ENCODE data around the gene ACOX3.

ACOX3 gene

GRCh38 chr4:8463811-8464210 lies 23.3 kb upstream of the ACOX3 start:
- no peak for TF ChIP-seq ZNF518A (tag by site-specific recombination; conservative IDR thresholded peaks at IDR 0.05; ENCODE audit: low read depth)
- TF ChIP-seq ZBTB48 (tag by site-specific recombination; IDR thresholded peaks at IDR 0.05), result no peak
- no peak for TF ChIP-seq ZNF155 (tag by site-specific recombination; IDR thresholded peaks at IDR 0.05)
- no peak for TF ChIP-seq ZNF433 (tag by site-specific recombination; IDR thresholded peaks at IDR 0.05; ENCODE audit: low read depth)
- no peak for TF ChIP-seq ZNF10 (tag by site-specific recombination; IDR thresholded peaks at IDR 0.05)
- TF ChIP-seq ZNF785 (tag by site-specific recombination; IDR thresholded peaks at IDR 0.05), result no peak
- TF ChIP-seq ZNF211 (tag by site-specific recombination; IDR thresholded peaks at IDR 0.05; ENCODE audit: low read depth), result no peak
- no peak for TF ChIP-seq ZNF561 (tag by site-specific recombination; IDR thresholded peaks at IDR 0.05; ENCODE audit: borderline replicate concordance)
- no peak for TF ChIP-seq ZNF776 (tag by site-specific recombination; IDR thresholded peaks at IDR 0.05; ENCODE audit: borderline replicate concordance)
- no peak for TF ChIP-seq ZNF350 (tag by site-specific recombination; IDR thresholded peaks at IDR 0.05)
- no peak for TF ChIP-seq ZNF423 (tag by site-specific recombination; IDR thresholded peaks at IDR 0.05)
- Histone ChIP-seq H3K9me3 (ENCODE audit: control insufficient read depth, insufficient read depth, low read depth, low read length) (no peaks in the 10 kb centered on the region), H3K4me1 (ENCODE audit: control insufficient read depth, insufficient read depth, low read length) (no peaks in the 10 kb centered on the region), H3K27ac (ENCODE audit: extremely low read depth, low read depth, low read length) (no peak overlapping the region), H3K4me3 (ENCODE audit: low read depth, low read length) (no peak overlapping the region), H3K36me3 (ENCODE audit: control insufficient read depth in 2 of 2, insufficient read depth in 1 of 2, low read length in 2 of 2) (peaks cover 2 to 84% of the 10 kb centered on the region in 2 experiments; a peak in 2 of 3 replicates)
- POLR2A ChIA-PET, result no interaction called here
- CTCF ChIA-PET, result no interaction called here

GRCh38 chr4:8461616-8462015 lies 21.1 kb upstream of the ACOX3 start:
- Histone ChIP-seq H3K9me3 (ENCODE audit: control insufficient read depth, insufficient read depth, low read depth, low read length) (no peaks in the 10 kb centered on the region), H3K27ac (ENCODE audit: extremely low read depth, low read depth, low read length) (no peak overlapping the region), H3K36me3 (ENCODE audit: control insufficient read depth in 2 of 2, insufficient read depth in 1 of 2, low read length in 2 of 2) (peaks cover 7 to 84% of the 10 kb centered on the region in 2 experiments; a peak in 2 of 3 replicates), H3K4me1 (ENCODE audit: control insufficient read depth, insufficient read depth, low read length) (no peaks in the 10 kb centered on the region), H3K4me3 (ENCODE audit: low read depth, low read length) (no peak overlapping the region)
- ChIA-PET CTCF (no interaction called here), POLR2A (no interaction called here)
- no peak for TF ChIP-seq BCL11A (tag by site-specific recombination; IDR thresholded peaks at IDR 0.05; ENCODE audit: low read depth)

- Histone ChIP-seq H3K4me1 (ENCODE audit: control insufficient read depth, insufficient read depth, low read length) (no peaks in the 10 kb centered on the region), H3K4me3 (ENCODE audit: low read depth, low read length) (no peak overlapping the region), H3K36me3 (ENCODE audit: control insufficient read depth in 2 of 2, insufficient read depth in 1 of 2, low read length in 2 of 2) (peaks cover 7 to 84% of the 10 kb centered on the region in 2 experiments; a peak in 2 of 3 replicates), H3K27ac (ENCODE audit: extremely low read depth, low read depth, low read length) (no peak overlapping the region), H3K9me3 (ENCODE audit: control insufficient read depth, insufficient read depth, low read depth, low read length) (no peaks in the 10 kb centered on the region)
- POLR2A ChIA-PET, result no interaction called here
- CTCF ChIA-PET, result no interaction called here
- no peak for TF ChIP-seq ZNF223 (tag by site-specific recombination; IDR thresholded peaks at IDR 0.05)
- no peak for TF ChIP-seq ZNF280D (tag by site-specific recombination; IDR thresholded peaks at IDR 0.05)
- TF ChIP-seq ZNF394 (tag by site-specific recombination; IDR thresholded peaks at IDR 0.05; ENCODE audit: borderline replicate concordance), result no peak
- TF ChIP-seq ELK4 (IDR thresholded peaks at IDR 0.05; ENCODE audit: borderline replicate concordance, low read depth, low read length), result no peak
- TF ChIP-seq ZNF521 (tag by site-specific recombination; IDR thresholded peaks at IDR 0.05), result no peak
- TF ChIP-seq ZNF48 (tag by site-specific recombination; IDR thresholded peaks at IDR 0.05), result no peak
- no peak for TF ChIP-seq ZNF324 (tag by site-specific recombination; IDR thresholded peaks at IDR 0.05)
- TF ChIP-seq ZNF658 (tag by site-specific recombination; IDR thresholded peaks at IDR 0.05), result no peak
- TF ChIP-seq HOXA7 (CRISPR knock-in tag; IDR thresholded peaks at IDR 0.05; ENCODE audit: borderline replicate concordance), result no peak
- no peak for TF ChIP-seq ZNF747 (tag by site-specific recombination; IDR thresholded peaks at IDR 0.05)
Measured at GRCh38 chr4:8461086-8461485, 20.6 kb upstream of the ACOX3 start.
